Measurements from ENCODE around the gene TIAM2.

GRCh38 chr6:154993026-154993425 is 2.1 kb upstream of the TIAM2 start:
- TF ChIP-seq CTCF (IDR thresholded peaks at IDR 0.05): no peak
- no peak for TF ChIP-seq POLR2A (IDR thresholded peaks at IDR 0.05)
- no peak for TF ChIP-seq POLR2AphosphoS5 (IDR thresholded peaks at IDR 0.05)
